NB4 (cell line): ENCODE results near the gene LZIC.

Source experiments
- CTCF ChIP-seq: IDR thresholded peaks from one replicate; pipeline ENCODE4 v1.5.1; 2012; ENCODE audit warnings: low read depth, low read length
- MAX ChIP-seq: IDR thresholded peaks from 2 replicates; pipeline ENCODE4 v1.6.1; 2011; ENCODE audit warnings: low read depth, low read length
- MYC ChIP-seq: IDR thresholded peaks from 2 replicates; pipeline ENCODE4 v1.6.1; 2011; ENCODE audit warnings: low read depth, low read length
- POLR2A ChIP-seq: IDR thresholded peaks from 2 replicates; pipeline ENCODE4 v1.6.1; 2011; ENCODE audit warnings: mild to moderate bottlenecking; ENCODE audit not compliant: insufficient read length; ENCODE audit errors: extremely low read depth

- TF ChIP-seq CTCF (no peak), POLR2A (no peak), MAX (no peak), MYC (no peak)
Measured at GRCh38 chr1:9887070-9887469, 56.1 kb downstream of the LZIC start.
